Measurements from ENCODE around the gene HEATR1. TPM values are rescaled to one million over a fixed set of nuclear protein-coding genes. Genes with fewer than 3 reads are reported as not detected.

HEATR1 gene
- total and polyA plus RNA-seq, 2 donors, result 7.1 to 17.7 TPM

DNA sequence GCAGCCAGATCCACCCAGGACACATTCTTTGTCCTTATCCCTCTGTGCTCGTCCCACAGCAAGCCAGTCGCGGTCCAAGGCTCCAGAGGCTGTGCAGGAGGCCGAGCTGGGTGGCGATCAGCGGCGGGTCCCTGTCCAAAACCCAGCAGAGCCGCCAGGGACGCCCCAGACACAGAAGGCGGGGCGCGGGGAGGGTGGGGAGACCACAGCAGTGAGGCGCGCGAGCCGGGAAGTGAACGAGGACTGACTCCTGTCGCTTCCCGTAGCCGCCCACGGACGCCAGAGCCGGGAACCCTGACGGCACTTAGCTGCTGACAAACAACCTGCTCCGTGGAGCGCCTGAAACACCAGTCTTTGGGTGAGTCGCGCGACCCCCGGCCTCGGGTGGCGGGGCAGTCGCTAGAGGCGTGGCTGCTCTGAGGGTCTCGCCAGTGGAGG is 80.6 kb downstream of the HEATR1 start, which contains the start of gene LGALS8:
Gene LGALS8 (plus strand): TSS at position 279 of the 438 bp plus-strand sequence. CDS start 2,089 bp downstream, outside the sequence.
- no peaks in the 10 kb centered on the region for H3K27me3 ChIP-seq (ENCODE audit: control insufficient read depth in 2 of 2, insufficient read depth in 1 of 2, low read length in 1 of 2)
- under 1% methylated on average over 35 of the region's 35 CpGs for WGBS

DNA sequence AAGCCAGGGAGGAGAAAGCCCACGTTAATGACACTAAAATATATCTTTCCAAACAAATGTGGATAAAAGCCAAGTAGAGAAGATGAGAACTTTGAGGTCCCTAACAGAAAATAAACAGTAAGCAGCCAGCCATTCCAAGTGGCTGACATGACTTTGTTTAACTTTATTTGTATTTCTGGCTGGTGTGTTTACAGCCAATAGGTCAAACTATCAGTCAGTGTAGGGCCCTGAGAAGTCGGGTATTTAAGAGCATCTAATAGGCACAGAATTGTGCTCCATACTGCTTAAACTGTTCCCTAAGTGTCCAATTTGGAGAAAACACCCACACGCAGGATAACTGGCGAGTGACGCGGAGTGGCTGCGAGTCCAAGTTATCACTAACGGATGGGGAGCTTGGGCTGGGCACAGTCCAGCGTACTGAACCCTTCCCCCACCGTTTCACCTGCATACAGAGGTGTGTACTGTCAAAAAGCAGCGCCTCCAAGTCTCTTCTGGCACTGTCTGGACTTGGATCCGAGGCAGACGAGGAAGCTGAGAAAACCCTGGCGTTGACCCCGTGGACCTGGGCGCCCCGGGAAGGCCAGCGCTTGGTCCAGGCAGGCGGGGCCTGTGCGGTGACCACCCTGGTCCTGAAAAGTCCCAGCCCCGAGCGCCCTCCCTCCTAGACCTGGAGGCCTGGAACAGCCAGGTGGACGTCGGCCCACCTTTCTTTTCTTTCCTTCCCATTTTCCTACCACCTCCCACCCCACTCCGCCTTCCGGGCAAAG is 81.2 kb downstream of the HEATR1 start:
- Histone ChIP-seq H3K9me3 (ENCODE audit: control insufficient read depth in 2 of 2, insufficient read depth in 1 of 2, low read length in 1 of 2) (no peaks in the 10 kb centered on the region), H3K27ac (ENCODE audit: low read depth in 1 of 2, low read length in 1 of 2) (peak overlapping the region; percentile 88 to 91), H3K4me3 (ENCODE audit: low read length in 2 of 2) (peak overlapping the region; percentile 82 to 99), H3K27me3 (ENCODE audit: control insufficient read depth in 2 of 2, insufficient read depth in 1 of 2, low read length in 1 of 2) (no peaks in the 10 kb centered on the region), H3K36me3 (ENCODE audit: control insufficient read depth in 2 of 2, insufficient read depth in 2 of 2, low read length in 1 of 2) (peaks cover 5 to 17% of the 10 kb centered on the region in 2 donors), H3K4me1 (ENCODE audit: control insufficient read depth in 2 of 2, insufficient read depth in 2 of 2, low read length in 2 of 2) (peaks cover 8 to 9% of the 10 kb centered on the region in 2 donors)
- peak in 2 of 9 donors; percentile 12 to 26 for DNase-seq (ENCODE audit: low read depth in 6 of 9, low spot score in 9 of 9)
- WGBS, result 36% methylated on average over 26 of the region's 26 CpGs

More for the DNA sequence above, 80.6 kb downstream of the HEATR1 start, which contains the start of gene LGALS8:
- H3K4me3 ChIP-seq (ENCODE audit: low read length in 2 of 2), result peak within 1 kb of the TSS; percentile 82 to 99
- peaks cover 5 to 17% of the 10 kb centered on the region in 2 donors for H3K36me3 ChIP-seq (ENCODE audit: control insufficient read depth in 2 of 2, insufficient read depth in 2 of 2, low read length in 1 of 2)
- peaks cover 8 to 9% of the 10 kb centered on the region in 2 donors for H3K4me1 ChIP-seq (ENCODE audit: control insufficient read depth in 2 of 2, insufficient read depth in 2 of 2, low read length in 2 of 2)
- peak; percentile 55 to 91 (median 76) for DNase-seq (ENCODE audit: low read depth in 6 of 9, low spot score in 9 of 9)
- peak within 1 kb of the TSS; percentile 88 to 91 for H3K27ac ChIP-seq (ENCODE audit: low read depth in 1 of 2, low read length in 1 of 2)
- H3K9me3 ChIP-seq (ENCODE audit: control insufficient read depth in 2 of 2, insufficient read depth in 1 of 2, low read length in 1 of 2), result no peaks in the 10 kb centered on the region

DNA sequence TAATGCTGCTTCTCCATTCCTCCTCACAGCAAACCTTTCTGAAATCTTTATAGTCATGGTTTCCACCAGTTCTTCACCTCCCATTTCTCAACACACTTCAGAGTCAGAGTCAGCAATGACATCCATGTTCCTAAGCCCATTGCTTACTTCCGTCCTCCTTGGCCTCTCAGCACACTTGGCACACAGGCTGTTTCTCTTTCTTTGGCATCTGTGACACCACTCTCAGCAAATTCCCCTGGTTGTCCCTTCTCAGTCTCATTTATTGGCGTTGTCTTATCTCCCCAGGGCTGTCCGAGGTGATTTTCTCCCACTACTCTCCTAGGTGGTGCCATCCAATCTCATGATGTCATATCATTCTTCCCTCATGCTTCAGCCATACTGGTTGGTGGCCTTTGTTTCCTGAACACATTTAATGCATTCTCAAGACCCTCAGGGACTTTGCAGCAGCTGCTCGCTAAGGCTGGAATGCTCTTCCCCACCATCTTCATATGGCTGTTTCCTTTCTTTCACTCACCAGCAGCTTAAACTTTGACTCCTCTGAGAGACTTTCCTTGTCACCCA is 83.8 kb downstream of the HEATR1 start:
- H3K27ac ChIP-seq (ENCODE audit: low read depth in 1 of 2, low read length in 1 of 2), result no peak overlapping the region
- H3K9me3 ChIP-seq (ENCODE audit: control insufficient read depth in 2 of 2, insufficient read depth in 1 of 2, low read length in 1 of 2), result no peaks in the 10 kb centered on the region
- H3K4me1 ChIP-seq (ENCODE audit: control insufficient read depth in 2 of 2, insufficient read depth in 2 of 2, low read length in 2 of 2), result peaks cover 9 to 10% of the 10 kb centered on the region in 2 donors
- DNase-seq (ENCODE audit: low read depth in 6 of 9, low spot score in 9 of 9), result no peak
- H3K36me3 ChIP-seq (ENCODE audit: control insufficient read depth in 2 of 2, insufficient read depth in 2 of 2, low read length in 1 of 2), result no peaks in the 10 kb centered on the region
- no peaks in the 10 kb centered on the region for H3K27me3 ChIP-seq (ENCODE audit: control insufficient read depth in 2 of 2, insufficient read depth in 1 of 2, low read length in 1 of 2)
- 99% methylated on average over 4 of the region's 4 CpGs for WGBS
- H3K4me3 ChIP-seq (ENCODE audit: low read length in 2 of 2), result no peak overlapping the region

DNA sequence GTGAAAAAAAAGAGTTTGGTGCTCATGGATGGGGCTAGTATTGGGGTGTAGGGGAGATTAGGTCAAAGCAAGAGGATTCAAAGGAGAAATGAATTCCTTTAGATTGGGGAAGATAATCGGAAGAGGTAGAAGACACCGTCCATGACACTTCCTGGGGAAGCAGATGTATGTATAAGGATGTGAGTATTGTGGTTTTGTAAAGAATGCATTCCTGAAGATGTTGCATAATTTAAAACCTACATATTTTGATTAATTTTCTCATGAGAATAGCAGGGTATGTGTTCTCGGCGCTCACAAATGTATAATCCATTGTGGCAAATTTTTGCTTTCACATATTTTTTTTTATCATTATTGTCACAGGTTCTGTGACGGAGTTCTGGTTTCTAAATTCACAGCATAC is 86.0 kb downstream of the HEATR1 start:
- no peak for DNase-seq (ENCODE audit: low read depth in 6 of 9, low spot score in 9 of 9)

DNA sequence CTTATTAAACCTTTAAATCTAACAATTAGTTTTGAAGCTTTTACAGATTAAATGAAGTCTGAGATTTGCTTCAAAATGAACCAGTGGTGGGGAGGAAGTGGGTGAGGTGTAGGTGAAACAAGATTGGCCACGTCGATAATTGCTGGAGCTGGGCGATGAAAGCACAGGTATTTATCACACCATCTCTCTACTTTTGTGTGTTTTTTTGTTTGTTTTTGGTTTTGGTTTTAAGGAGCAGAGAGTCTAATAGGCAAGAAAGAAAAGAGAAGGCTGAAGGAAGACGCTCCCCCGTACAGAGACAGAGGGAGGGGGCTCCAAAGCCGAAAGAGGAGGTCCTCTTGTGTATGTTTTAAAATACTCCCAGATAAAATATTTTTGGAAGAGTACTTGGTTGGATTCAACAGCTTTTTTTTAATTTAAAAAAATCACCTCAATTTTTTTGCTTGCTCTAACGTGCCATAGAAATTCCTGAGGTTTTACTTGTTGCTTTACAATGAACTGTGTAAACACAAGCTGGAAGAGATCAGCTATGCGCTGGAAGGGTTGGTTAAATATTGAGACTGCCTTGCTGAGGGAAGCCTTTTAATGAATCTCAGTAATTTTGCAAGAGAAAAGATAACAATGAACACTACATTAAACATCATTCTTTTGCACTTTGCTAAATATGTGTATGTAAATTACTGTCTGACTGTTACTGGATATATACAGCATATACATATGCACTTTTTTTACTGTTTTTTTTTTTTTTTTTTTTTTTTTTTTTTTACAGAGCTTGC is 87.2 kb downstream of the HEATR1 start:
- H3K27ac ChIP-seq (ENCODE audit: low read depth in 1 of 2, low read length in 1 of 2), result peak overlapping the region in 1 of 2 donors; percentile 42

More for the DNA sequence above, 86.0 kb downstream of the HEATR1 start:
- 27% methylated on average over 5 of the region's 5 CpGs for WGBS
- H3K9me3 ChIP-seq (ENCODE audit: control insufficient read depth in 2 of 2, insufficient read depth in 1 of 2, low read length in 1 of 2), result no peaks in the 10 kb centered on the region
- H3K4me1 ChIP-seq (ENCODE audit: control insufficient read depth in 2 of 2, insufficient read depth in 2 of 2, low read length in 2 of 2), result peaks cover 5 to 7% of the 10 kb centered on the region in 2 donors
- no peaks in the 10 kb centered on the region for H3K27me3 ChIP-seq (ENCODE audit: control insufficient read depth in 2 of 2, insufficient read depth in 1 of 2, low read length in 1 of 2)
- no peaks in the 10 kb centered on the region for H3K36me3 ChIP-seq (ENCODE audit: control insufficient read depth in 2 of 2, insufficient read depth in 2 of 2, low read length in 1 of 2)
- no peak overlapping the region for H3K27ac ChIP-seq (ENCODE audit: low read depth in 1 of 2, low read length in 1 of 2)
- H3K4me3 ChIP-seq (ENCODE audit: low read length in 2 of 2), result no peak overlapping the region

DNA sequence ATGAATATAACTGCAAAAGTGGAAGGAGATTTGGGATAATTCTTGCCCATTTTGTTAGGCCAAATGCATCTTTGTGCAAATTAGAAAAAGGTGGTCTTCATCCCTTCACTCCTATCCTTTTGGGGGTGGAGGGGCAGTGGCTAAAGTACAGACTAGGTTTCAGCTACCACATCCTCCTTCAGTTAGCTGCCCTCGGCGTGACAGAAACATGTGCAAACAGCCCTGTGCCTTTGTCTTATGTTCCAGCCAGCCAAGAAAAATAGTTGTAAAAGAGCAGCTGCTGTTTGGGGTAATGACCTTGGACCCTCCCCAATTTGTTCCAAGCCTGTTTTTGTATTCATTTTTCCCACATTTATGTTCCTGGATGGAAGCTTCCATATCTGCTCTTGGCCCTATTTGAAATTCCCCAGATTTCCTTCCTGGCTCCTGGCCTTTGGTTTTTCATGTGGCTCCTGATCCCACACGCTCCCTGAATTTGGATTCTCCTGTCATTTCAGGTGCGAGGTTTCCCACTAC is 88.8 kb downstream of the HEATR1 start:
- H3K4me1 ChIP-seq (ENCODE audit: control insufficient read depth in 2 of 2, insufficient read depth in 2 of 2, low read length in 2 of 2), result peaks cover 0 to 3% of the 10 kb centered on the region in 2 donors
- H3K4me3 ChIP-seq (ENCODE audit: low read length in 2 of 2), result no peak overlapping the region
- H3K27ac ChIP-seq (ENCODE audit: low read depth in 1 of 2, low read length in 1 of 2), result peak overlapping the region in 1 of 2 donors; percentile 65
- 92% methylated on average over 4 of the region's 4 CpGs for WGBS
- no peaks in the 10 kb centered on the region for H3K9me3 ChIP-seq (ENCODE audit: control insufficient read depth in 2 of 2, insufficient read depth in 1 of 2, low read length in 1 of 2)
- no peak for DNase-seq (ENCODE audit: low read depth in 6 of 9, low spot score in 9 of 9)
- no peaks in the 10 kb centered on the region for H3K27me3 ChIP-seq (ENCODE audit: control insufficient read depth in 2 of 2, insufficient read depth in 1 of 2, low read length in 1 of 2)
- no peaks in the 10 kb centered on the region for H3K36me3 ChIP-seq (ENCODE audit: control insufficient read depth in 2 of 2, insufficient read depth in 2 of 2, low read length in 1 of 2)

More for the DNA sequence above, 87.2 kb downstream of the HEATR1 start:
- no peaks in the 10 kb centered on the region for H3K27me3 ChIP-seq (ENCODE audit: control insufficient read depth in 2 of 2, insufficient read depth in 1 of 2, low read length in 1 of 2)
- no peaks in the 10 kb centered on the region for H3K36me3 ChIP-seq (ENCODE audit: control insufficient read depth in 2 of 2, insufficient read depth in 2 of 2, low read length in 1 of 2)
- H3K4me1 ChIP-seq (ENCODE audit: control insufficient read depth in 2 of 2, insufficient read depth in 2 of 2, low read length in 2 of 2), result peaks cover 0 to 3% of the 10 kb centered on the region in 2 donors
- WGBS, result 71% methylated on average over 8 of the region's 8 CpGs
- DNase-seq (ENCODE audit: low read depth in 6 of 9, low spot score in 9 of 9), result peak in 3 of 9 donors; percentile 5 to 60 (median 24)
- no peaks in the 10 kb centered on the region for H3K9me3 ChIP-seq (ENCODE audit: control insufficient read depth in 2 of 2, insufficient read depth in 1 of 2, low read length in 1 of 2)
- no peak overlapping the region for H3K4me3 ChIP-seq (ENCODE audit: low read length in 2 of 2)

DNA sequence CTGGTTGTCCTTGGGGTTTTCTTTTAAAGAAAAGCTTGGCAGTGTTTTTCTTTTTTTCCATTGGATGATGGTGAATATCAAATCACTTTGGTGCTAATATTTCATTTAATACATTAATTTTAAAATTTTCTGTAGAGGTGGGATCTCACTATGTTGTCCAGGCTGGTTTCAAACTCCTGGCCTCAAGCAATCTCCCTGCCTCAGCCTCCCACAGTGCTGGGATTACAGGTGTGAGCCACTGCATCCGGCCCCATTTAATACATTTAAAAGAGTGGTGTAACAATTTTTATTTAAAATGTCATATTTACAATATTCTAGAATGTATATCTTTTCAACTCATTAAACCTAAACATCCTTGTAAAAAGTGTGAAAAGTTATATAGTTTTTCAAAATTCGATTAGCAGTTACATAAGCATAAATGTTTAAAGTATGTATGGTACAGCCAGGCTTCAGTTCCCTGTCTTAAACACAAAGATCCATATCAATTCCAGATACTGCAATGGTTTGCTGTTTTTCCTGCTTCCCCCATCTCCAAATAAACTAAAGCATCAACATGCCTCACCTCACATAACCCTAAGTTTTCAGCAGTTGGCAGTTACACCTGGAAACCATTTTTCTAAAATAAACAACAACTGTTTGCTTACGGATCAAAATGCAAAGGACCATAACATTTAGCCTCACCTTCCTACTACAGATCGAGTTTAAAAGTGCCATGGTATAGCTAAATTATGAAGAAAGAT is 89.4 kb downstream of the HEATR1 start:
- Histone ChIP-seq H3K27ac (ENCODE audit: low read depth in 1 of 2, low read length in 1 of 2) (no peak overlapping the region), H3K9me3 (ENCODE audit: control insufficient read depth in 2 of 2, insufficient read depth in 1 of 2, low read length in 1 of 2) (no peaks in the 10 kb centered on the region), H3K4me3 (ENCODE audit: low read length in 2 of 2) (no peak overlapping the region), H3K27me3 (ENCODE audit: control insufficient read depth in 2 of 2, insufficient read depth in 1 of 2, low read length in 1 of 2) (no peaks in the 10 kb centered on the region), H3K36me3 (ENCODE audit: control insufficient read depth in 2 of 2, insufficient read depth in 2 of 2, low read length in 1 of 2) (no peaks in the 10 kb centered on the region), H3K4me1 (ENCODE audit: control insufficient read depth in 2 of 2, insufficient read depth in 2 of 2, low read length in 2 of 2) (peaks cover 0 to 3% of the 10 kb centered on the region in 2 donors)
- 92% methylated on average over 4 of the region's 4 CpGs for WGBS
- DNase-seq (ENCODE audit: low read depth in 6 of 9, low spot score in 9 of 9), result no peak

DNA sequence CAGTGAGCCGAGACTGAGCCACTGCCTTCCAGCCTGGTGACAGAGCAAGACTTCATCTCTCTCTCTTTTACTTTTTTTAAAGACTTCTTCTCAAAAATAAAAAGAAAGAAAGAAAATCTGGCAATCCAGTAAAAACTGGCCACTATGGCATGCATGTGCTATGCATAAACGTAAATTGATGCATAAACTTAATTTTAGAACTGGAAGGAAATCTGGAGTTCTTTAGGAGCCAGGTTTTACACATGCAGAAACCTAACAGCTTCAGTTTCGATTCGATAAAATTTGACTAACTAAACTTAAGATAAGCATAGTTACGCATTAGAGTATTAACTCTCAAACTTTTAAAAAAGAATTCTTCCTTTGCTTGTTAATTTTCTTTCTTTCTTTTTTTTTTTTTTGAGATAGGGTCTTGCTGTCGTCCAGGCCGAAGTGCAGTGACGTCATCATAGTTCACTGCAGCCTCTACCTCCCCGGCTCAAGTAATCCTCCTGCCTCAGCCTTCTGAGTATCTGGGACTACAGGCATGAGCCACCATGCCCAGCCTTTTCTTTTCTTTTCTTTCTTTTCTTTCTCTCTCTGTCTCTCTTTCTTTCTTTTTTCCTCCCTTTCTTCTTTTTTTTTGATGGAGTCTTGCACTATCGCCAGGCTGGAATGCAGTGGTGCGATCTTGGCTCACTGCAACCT is 92.4 kb downstream of the HEATR1 start:
- no peak overlapping the region for H3K4me3 ChIP-seq (ENCODE audit: low read length in 2 of 2)
- no peaks in the 10 kb centered on the region for H3K36me3 ChIP-seq (ENCODE audit: control insufficient read depth in 2 of 2, insufficient read depth in 2 of 2, low read length in 1 of 2)
- H3K9me3 ChIP-seq (ENCODE audit: control insufficient read depth in 2 of 2, insufficient read depth in 1 of 2, low read length in 1 of 2), result no peaks in the 10 kb centered on the region
- no peak for DNase-seq (ENCODE audit: low read depth in 6 of 9, low spot score in 9 of 9)
- 97% methylated on average over 11 of the region's 11 CpGs for WGBS
- no peaks in the 10 kb centered on the region for H3K27me3 ChIP-seq (ENCODE audit: control insufficient read depth in 2 of 2, insufficient read depth in 1 of 2, low read length in 1 of 2)
- H3K4me1 ChIP-seq (ENCODE audit: control insufficient read depth in 2 of 2, insufficient read depth in 2 of 2, low read length in 2 of 2), result no peaks in the 10 kb centered on the region
- H3K27ac ChIP-seq (ENCODE audit: low read depth in 1 of 2, low read length in 1 of 2), result no peak overlapping the region
